HCT116 (cell line): Measurements from ENCODE around the gene KCNQ4. TPM values are rescaled to one million over a fixed set of nuclear protein-coding genes. Genes with fewer than 3 reads are reported as not detected.

Source experiments
- ATAC-seq: fragments of 200-7000 bp; cut with Tn5 transposase; 2 replicates; pipeline ENCODE4 v1.9.1; 2020; ENCODE audit warnings: mild to moderate bottlenecking, moderate library complexity
- BruUV-seq: library from RNA; stranded (reverse); fragments of 400-500 nt; replicated peaks from 2 replicates; lab custom pipeline; 2021; lab: Mats Ljungman, UMichigan
- CTCF ChIA-PET: fragments of 300-600 bp; sonication (Branson Sonifier 250); formaldehyde crosslinking; loops from one replicate; lab custom pipeline; 2021; ENCODE audit warnings: antibody characterized with exemption; lab: Charles Lee
- POLR2A ChIA-PET: fragments of 300-600, 350-600 bp; sonication (Branson Sonifier 250); formaldehyde crosslinking; loops from one replicate; lab custom pipeline; 2021; ENCODE audit warnings: antibody characterized with exemption; lab: Charles Lee
- RAD21 ChIA-PET, 2 experiments: fragments of 300-600 bp; sonication (Branson Sonifier 250); formaldehyde crosslinking; loops; one replicate each; lab custom pipeline; 2023; ENCODE audit warnings: low total read pairs in 2 of 2; ENCODE audit not compliant: uncharacterized antibody in 2 of 2, unreplicated experiment in 2 of 2, low non-redundant PET in 1 of 2; lab: Charles Lee
- DNase-seq: peaks from one replicate; pipeline ENCODE4 v3.0.0-alpha.2; 2010; ENCODE audit warnings: low read depth, low spot score
- H2AFZ ChIP-seq: fragments of 200-600 bp; shearing (Covaris generic), sonication (generic); 2 replicates; pipeline ENCODE4 v1.6.1; 2017; ENCODE audit warnings: low read depth, mixed run types, mixed read lengths, antibody characterized with exemption, low read length; ENCODE audit not compliant: poor library complexity, severe bottlenecking
- H3K27ac ChIP-seq: 2 replicates; pipeline ENCODE4 v1.5.1; 2012; ENCODE audit warnings: low read depth, low read length
- H3K27me3 ChIP-seq: fragments of 200-600 bp; sonication (generic); 2 replicates; pipeline ENCODE4 v1.6.1; 2016; ENCODE audit warnings: mixed run types, low read length, mixed read lengths; ENCODE audit not compliant: insufficient read depth
- H3K36me3 ChIP-seq, 2 experiments: fragments of 200-500 bp in 1 of 2; fragments of 200-600 bp in 1 of 2; sonication (Bioruptor generic) in 1 of 2; sonication (generic) in 1 of 2; 2 replicates each; pipeline versions ENCODE4 v1.5.1 to v1.6.1; 2014 to 2016; ENCODE audit warnings: low read length in 2 of 2, inconsistent platforms in 1 of 2, mixed read lengths in 1 of 2, mixed run types in 1 of 2; ENCODE audit not compliant: insufficient read depth in 2 of 2, control insufficient read depth in 1 of 2
- H3K4me1 ChIP-seq, 2 experiments: fragments of 200-600 bp in 1 of 2; sonication (generic) in 1 of 2; 2 replicates each; pipeline versions ENCODE4 v1.5.1 to v1.6.1; 2012 to 2017; ENCODE audit warnings: low read length in 2 of 2, inconsistent platforms in 1 of 2, mild to moderate bottlenecking in 1 of 2, mixed read lengths in 1 of 2, mixed run types in 1 of 2, moderate library complexity in 1 of 2; ENCODE audit not compliant: insufficient read depth in 2 of 2, control insufficient read depth in 1 of 2
- H3K4me2 ChIP-seq: fragments of 200-600 bp; sonication (generic); 2 replicates; pipeline ENCODE4 v1.6.1; 2017; ENCODE audit warnings: mixed run types, low read length, mixed read lengths
- H3K4me3 ChIP-seq, 2 experiments: fragments of 200-600 bp in 1 of 2; sonication (generic) in 1 of 2; replicated peaks in 1 of 2; 2 replicates each; pipeline ENCODE4 v1.5.1; 2011 to 2016; ENCODE audit warnings: low read length in 2 of 2, control low read depth in 1 of 2, low read depth in 1 of 2, mild to moderate bottlenecking in 1 of 2, mixed read lengths in 1 of 2, mixed run types in 1 of 2
- H3K79me2 ChIP-seq: fragments of 200-600 bp; sonication (generic); 2 replicates; pipeline ENCODE4 v1.6.1; 2017; ENCODE audit warnings: mild to moderate bottlenecking, mixed run types, low read length, moderate library complexity, mixed read lengths; ENCODE audit not compliant: insufficient read depth
- H3K9ac ChIP-seq: fragments of 200-600 bp; sonication (generic); 2 replicates; pipeline ENCODE4 v1.6.1; 2016; ENCODE audit warnings: low read length, mixed read lengths
- H3K9me2 ChIP-seq: fragments of 200-600 bp; sonication (generic), shearing (Covaris generic); 2 replicates; pipeline ENCODE4 v1.6.1; 2017; ENCODE audit warnings: mixed run types, mild to moderate bottlenecking, moderate library complexity; ENCODE audit not compliant: insufficient read depth
- H3K9me3 ChIP-seq, 2 experiments: fragments of 200-500 bp in 1 of 2; fragments of 200-600 bp in 1 of 2; sonication (Bioruptor generic) in 1 of 2; sonication (generic) in 1 of 2; 2 replicates each; pipeline ENCODE4 v1.6.1; 2014 to 2017; ENCODE audit warnings: low read length in 2 of 2, mixed read lengths in 2 of 2, inconsistent platforms in 1 of 2, low read depth in 1 of 2, mild to moderate bottlenecking in 1 of 2, mixed run types in 1 of 2, moderate library complexity in 1 of 2; ENCODE audit not compliant: control insufficient read depth in 1 of 2, insufficient read depth in 1 of 2
- H4K20me1 ChIP-seq: fragments of 200-600 bp; sonication (generic), shearing (Covaris generic); 2 replicates; pipeline ENCODE4 v1.6.1; 2017; ENCODE audit warnings: mixed run types, mild to moderate bottlenecking, moderate library complexity; ENCODE audit not compliant: insufficient read depth
- CBX3 ChIP-seq: IDR thresholded peaks from 2 replicates; pipeline ENCODE4 v1.6.1; 2012; ENCODE audit warnings: low read depth
- EZH2 ChIP-seq: fragments of 200-600 bp; sonication (generic); IDR thresholded peaks from 2 replicates; pipeline ENCODE4 v1.6.1; 2017; ENCODE audit warnings: antibody characterized with exemption, mixed run types
- POLR2AphosphoS5 ChIP-seq: IDR thresholded peaks from 2 replicates; pipeline ENCODE4 v1.6.1; 2011; ENCODE audit warnings: mild to moderate bottlenecking, low read depth, low read length, moderate library complexity
- RAD21 ChIP-seq: IDR thresholded peaks from 2 replicates; pipeline ENCODE4 v1.6.1; 2012; ENCODE audit warnings: low read depth, mild to moderate bottlenecking
- SIN3A ChIP-seq: IDR thresholded peaks from 2 replicates; pipeline ENCODE4 v1.6.1; 2012; ENCODE audit warnings: low read depth
- SP1 ChIP-seq: IDR thresholded peaks from 2 replicates; pipeline ENCODE4 v1.6.1; 2012; ENCODE audit warnings: low read depth
- YY1 ChIP-seq: IDR thresholded peaks from 2 replicates; pipeline ENCODE4 v1.6.1; 2011; ENCODE audit warnings: low read length, low read depth, moderate library complexity, mild to moderate bottlenecking; ENCODE audit not compliant: insufficient replicate concordance; ENCODE audit errors: extremely low read depth
- ZFX ChIP-seq: fragments of 450-650 bp; IDR thresholded peaks from 2 replicates; pipeline ENCODE4 v1.6.1; 2017
- intact Hi-C: fragments of 100-400 bp; cut with micrococcal nuclease; formaldehyde crosslinking; loops from 2 replicates; pipeline ENCODE4 v1.10.0; 2022
- total RNA-seq: library from RNA; stranded (reverse); gene quantifications from one replicate; pipeline ENCODE4 v1.2.1, GENCODE V29; 2021; ENCODE audit not compliant: unreplicated experiment
- TF ChIP-seq, protein P1 (sequence below): IDR thresholded peaks from 2 replicates; pipeline ENCODE4 v1.6.1; 2012
- TF ChIP-seq, protein P2 (sequence below): IDR thresholded peaks from 2 replicates; pipeline ENCODE4 v1.6.1; 2012
- TF ChIP-seq, protein P3 (sequence below): IDR thresholded peaks from 2 replicates; pipeline ENCODE4 v1.6.1; 2011; ENCODE audit warnings: mild to moderate bottlenecking, low read length, moderate library complexity; ENCODE audit not compliant: insufficient replicate concordance; ENCODE audit errors: extremely low read depth

KCNQ4 gene
- total RNA-seq, 1 experiment from 2014 or later = 4.1 TPM

DNA sequence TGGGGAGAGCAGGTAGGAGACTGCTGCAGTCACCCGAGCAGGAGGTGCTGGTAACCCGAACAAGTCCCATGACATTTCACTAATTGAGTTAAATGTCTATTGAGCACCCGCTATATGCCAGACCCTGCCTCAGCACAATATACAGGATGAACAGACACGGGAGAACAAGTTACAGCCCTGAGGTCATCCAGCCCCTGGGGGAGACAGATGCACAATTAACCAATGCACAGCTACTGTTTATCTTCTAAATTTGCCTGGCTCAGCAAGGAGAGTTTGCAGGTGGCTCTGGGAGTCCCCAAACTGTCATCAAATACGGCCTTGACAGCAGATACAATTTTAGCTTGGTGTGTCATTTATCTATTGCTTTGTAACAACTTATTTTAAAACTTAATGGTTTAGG lies 60.5 kb downstream of the KCNQ4 start (continued):
- no peak for TF ChIP-seq EZH2
- no peak for TF ChIP-seq YY1
- TF ChIP-seq, protein P1, sequence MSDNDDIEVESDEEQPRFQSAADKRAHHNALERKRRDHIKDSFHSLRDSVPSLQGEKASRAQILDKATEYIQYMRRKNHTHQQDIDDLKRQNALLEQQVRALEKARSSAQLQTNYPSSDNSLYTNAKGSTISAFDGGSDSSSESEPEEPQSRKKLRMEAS = no peak

DNA sequence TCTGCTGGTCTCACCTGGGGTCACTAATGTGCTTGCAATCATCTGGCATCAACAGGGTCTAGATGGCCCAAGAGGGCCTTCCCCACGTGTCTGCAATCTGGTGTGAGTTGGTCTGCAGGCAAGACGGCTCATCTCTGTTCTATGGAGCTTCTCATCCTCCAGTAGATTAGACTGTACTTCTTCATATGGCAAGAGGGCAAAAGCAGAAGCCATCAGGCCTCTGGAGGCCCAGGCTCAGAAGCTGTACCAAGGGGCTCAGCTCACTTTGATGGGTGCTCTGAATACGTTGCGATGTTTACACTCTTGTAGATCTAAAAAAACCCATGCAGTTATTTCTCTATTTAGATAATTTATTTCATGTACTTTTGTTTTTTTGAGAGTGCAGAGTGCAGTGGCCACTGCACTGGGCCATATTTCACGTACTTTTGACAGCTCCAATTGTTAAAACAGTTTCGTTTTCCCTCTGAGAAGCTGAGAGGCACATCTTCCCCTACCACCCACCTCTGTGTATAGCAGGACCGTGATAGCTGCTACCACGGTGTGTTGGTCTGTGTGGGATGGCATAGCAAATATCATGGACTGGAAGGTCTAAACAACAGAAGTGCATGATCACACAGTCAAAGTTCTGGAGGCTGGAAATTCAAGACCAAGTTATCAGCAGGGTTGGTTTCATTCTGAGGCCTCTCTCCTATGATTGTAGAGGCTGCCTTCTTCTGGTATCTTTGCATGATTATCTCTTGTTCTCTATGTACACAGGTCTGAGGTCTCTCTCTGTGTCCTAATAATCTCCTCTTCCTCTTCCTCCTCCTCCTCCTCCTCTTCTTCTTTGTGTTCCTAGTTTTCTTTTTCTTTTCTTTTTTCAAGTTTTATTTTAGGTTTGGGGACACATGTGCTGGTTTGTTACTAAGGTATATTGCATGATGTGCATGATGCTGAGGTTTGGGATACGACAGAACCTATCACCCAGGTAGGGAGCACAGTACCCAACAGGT lies 61.6 kb downstream of the KCNQ4 start:
- H3K9me3 ChIP-seq = peaks cover 0 to 8% of the 10 kb centered on the region in 2 experiments; a peak in 1 of 4 replicates
- intact Hi-C loops = no loop called here
- no peak overlapping the region for H3K4me2 ChIP-seq
- no peak overlapping the region for H3K27ac ChIP-seq
- no peaks in the 10 kb centered on the region for H3K9me2 ChIP-seq
- H4K20me1 ChIP-seq = no peaks in the 10 kb centered on the region
- no peaks in the 10 kb centered on the region for H3K36me3 ChIP-seq
- no peak overlapping the region for H2AFZ ChIP-seq
- ChIA-PET CTCF (interaction anchor here (0.9 to 1.3 kb wide), 2 partner anchors 104 to 107 kb away, joined by 3 to 4 read pairs; no protein-coding TSS in a partner anchor), RAD21 (no interaction called here), POLR2A (no interaction called here)
- H3K79me2 ChIP-seq = no peaks in the 10 kb centered on the region
- H3K9ac ChIP-seq = no peak overlapping the region
- no peak for DNase-seq
- BruUV-seq = no TSS peak
- TF ChIP-seq CBX3 = no peak
- TF ChIP-seq ZFX = no peak
- no peak for TF ChIP-seq SP1
- TF ChIP-seq EZH2 = no peak
- TF ChIP-seq RAD21 = no peak
- no peak for TF ChIP-seq POLR2AphosphoS5
- TF ChIP-seq, protein P2, sequence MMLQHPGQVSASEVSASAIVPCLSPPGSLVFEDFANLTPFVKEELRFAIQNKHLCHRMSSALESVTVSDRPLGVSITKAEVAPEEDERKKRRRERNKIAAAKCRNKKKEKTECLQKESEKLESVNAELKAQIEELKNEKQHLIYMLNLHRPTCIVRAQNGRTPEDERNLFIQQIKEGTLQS = no peak
- TF ChIP-seq, protein P3, sequence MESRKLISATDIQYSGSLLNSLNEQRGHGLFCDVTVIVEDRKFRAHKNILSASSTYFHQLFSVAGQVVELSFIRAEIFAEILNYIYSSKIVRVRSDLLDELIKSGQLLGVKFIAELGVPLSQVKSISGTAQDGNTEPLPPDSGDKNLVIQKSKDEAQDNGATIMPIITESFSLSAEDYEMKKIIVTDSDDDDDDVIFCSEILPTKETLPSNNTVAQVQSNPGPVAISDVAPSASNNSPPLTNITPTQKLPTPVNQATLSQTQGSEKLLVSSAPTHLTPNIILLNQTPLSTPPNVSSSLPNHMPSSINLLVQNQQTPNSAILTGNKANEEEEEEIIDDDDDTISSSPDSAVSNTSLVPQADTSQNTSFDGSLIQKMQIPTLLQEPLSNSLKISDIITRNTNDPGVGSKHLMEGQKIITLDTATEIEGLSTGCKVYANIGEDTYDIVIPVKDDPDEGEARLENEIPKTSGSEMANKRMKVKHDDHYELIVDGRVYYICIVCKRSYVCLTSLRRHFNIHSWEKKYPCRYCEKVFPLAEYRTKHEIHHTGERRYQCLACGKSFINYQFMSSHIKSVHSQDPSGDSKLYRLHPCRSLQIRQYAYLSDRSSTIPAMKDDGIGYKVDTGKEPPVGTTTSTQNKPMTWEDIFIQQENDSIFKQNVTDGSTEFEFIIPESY = no peak
- TF ChIP-seq SIN3A = no peak
- peaks cover 0 to 20% of the 10 kb centered on the region in 2 experiments; a peak in 1 of 4 replicates for H3K4me1 ChIP-seq
- H3K4me3 ChIP-seq = no peak overlapping the region
- no peaks in the 10 kb centered on the region for H3K27me3 ChIP-seq
- no peak for ATAC-seq
